Measurements from ENCODE around the gene LTK.

DNA sequence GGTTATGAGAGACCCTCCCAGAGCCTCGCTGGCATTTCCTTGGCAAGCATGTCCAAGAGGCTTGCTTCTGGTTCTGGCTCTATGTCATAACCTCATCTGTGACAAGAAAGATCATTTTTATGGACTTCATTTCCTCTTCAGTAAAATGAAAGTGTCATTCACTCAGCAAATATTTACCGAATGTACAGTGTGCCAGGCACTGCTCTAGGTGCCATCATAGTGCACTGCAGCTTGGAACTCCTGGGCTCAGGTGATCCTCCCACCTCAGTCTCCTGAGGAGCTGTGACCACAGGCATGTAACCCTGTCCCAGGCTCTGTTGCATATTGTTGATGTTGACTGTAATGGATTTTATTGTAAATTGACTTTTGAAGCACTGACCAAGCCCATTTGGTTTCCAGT lies 38.7 kb downstream of the LTK start:
- TF ChIP-seq, protein P1, sequence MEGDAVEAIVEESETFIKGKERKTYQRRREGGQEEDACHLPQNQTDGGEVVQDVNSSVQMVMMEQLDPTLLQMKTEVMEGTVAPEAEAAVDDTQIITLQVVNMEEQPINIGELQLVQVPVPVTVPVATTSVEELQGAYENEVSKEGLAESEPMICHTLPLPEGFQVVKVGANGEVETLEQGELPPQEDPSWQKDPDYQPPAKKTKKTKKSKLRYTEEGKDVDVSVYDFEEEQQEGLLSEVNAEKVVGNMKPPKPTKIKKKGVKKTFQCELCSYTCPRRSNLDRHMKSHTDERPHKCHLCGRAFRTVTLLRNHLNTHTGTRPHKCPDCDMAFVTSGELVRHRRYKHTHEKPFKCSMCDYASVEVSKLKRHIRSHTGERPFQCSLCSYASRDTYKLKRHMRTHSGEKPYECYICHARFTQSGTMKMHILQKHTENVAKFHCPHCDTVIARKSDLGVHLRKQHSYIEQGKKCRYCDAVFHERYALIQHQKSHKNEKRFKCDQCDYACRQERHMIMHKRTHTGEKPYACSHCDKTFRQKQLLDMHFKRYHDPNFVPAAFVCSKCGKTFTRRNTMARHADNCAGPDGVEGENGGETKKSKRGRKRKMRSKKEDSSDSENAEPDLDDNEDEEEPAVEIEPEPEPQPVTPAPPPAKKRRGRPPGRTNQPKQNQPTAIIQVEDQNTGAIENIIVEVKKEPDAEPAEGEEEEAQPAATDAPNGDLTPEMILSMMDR (IDR thresholded peaks at IDR 0.05; ENCODE audit: low read length): no peak
- no peak for TF ChIP-seq EZH2 (optimal IDR thresholded peaks at IDR 0.05; ENCODE audit: low read depth, low read length)
- no peak for TF ChIP-seq EZH2phosphoT487 (IDR thresholded peaks at IDR 0.05; ENCODE audit: low read length)

All from MM.1S (cell line).